Cardiac ventricle fibroblast (primary cell): ENCODE results near the gene OR4K1. TPM values are rescaled to one million over a fixed set of nuclear protein-coding genes. Genes with fewer than 3 reads are reported as not detected.

Experiments
- total RNA-seq: library from RNA; depleted of rRNA; stranded (reverse); fragments of >200 nt; gene quantifications from 2 replicates; pipeline ENCODE4 v1.2.3, GENCODE V29; 2015

The OR4K1 gene, protein sequence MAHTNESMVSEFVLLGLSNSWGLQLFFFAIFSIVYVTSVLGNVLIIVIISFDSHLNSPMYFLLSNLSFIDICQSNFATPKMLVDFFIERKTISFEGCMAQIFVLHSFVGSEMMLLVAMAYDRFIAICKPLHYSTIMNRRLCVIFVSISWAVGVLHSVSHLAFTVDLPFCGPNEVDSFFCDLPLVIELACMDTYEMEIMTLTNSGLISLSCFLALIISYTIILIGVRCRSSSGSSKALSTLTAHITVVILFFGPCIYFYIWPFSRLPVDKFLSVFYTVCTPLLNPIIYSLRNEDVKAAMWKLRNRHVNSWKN
- total RNA-seq: not detected in 2 replicates

DNA sequence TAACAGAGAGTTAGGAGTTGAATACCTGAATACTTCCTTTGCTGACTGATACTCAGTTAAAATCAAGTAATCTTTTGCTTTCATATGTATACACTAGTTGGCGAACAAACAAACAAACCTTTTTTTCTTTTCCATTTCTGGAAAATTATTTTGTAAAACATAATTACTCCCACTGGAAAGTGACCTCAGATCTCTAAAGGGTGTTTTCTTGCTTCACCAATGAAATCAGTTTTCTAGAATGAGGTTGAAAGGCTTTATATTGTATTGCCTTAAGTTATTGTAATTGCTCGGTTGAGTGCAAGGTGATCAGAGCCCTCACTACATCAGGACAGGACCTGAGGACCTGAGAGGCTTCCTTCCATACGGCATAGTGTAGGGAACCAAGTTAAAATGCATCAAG is at the start of gene OR4K1:
OR4K1 (plus strand) TSS at position 301 of the 400 bp plus-strand sequence. CDS start 4,750 bp downstream, outside the sequence.

DNA sequence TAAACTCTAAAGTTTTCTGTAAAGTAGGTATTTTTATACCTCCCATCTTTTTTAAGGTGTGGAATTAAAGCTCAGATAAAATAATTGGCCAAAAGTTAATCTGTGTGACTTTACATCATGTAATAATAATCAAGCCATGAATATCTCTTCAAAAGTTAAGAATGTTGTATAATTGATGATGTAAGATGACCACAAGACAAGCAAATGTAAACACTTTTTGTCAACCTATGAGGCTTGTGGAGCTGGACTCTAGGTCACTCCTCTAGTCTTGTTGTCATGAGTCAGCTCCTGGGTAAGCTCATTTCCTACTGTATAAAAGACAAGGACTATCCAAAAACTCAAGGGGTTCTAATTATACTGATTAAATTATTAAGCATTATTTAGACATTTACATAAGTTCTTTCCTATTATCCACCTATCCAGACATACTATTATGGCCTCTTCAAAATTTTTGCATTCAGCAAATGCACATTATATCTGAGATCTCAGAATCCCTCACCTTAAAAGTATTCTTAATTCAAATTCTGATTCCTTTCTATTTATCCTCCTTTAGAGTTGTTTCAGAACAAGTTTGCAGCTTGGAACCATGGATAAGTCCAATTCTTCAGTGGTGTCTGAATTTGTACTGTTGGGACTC is 10.6 kb upstream of the OR4K1 start, which contains the start of gene OR4K5:
OR4K5 (plus strand) TSS at position 587 of the 637 bp plus-strand sequence; CDS start at position 587, 0 bp downstream.

DNA sequence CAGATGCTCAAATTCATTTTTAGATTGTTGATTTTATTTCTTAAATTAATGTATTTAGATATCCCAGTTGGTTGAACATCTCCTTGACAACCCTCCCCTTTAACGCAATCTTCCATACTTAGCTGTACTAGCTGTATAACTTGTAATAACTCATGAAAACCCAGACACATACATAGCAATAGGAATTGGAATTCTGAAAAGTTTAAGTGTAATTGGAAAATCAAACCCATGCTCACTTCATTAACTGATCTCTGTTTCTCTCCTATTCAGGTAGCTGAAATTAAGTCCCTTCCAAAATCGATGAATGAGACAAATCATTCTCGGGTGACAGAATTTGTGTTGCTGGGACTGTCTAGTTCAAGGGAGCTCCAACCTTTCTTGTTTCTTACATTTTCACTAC is 44.6 kb downstream of the OR4K1 start, which contains the start of gene OR4K15:
OR4K15 (plus strand) TSS at position 301 of the 400 bp plus-strand sequence; CDS start at position 301, 0 bp downstream.

Other genes starting within 250 kb of the OR4K1 start
- not detected in 2 replicates for gene OR11H2, start 217.0 kb upstream of the OR4K1 start, total RNA-seq
- gene OR4Q3, start 187.3 kb upstream of the OR4K1 start, total RNA-seq: not detected in 2 replicates
- not detected in 2 replicates for gene OR4M1, start 157.4 kb upstream of the OR4K1 start, total RNA-seq
- not detected in 2 replicates for gene OR4N2, start 127.1 kb upstream of the OR4K1 start, total RNA-seq
- gene OR4K2, start 55.8 kb upstream of the OR4K1 start, total RNA-seq: not detected in 2 replicates
- not detected in 2 replicates for gene OR4K5, start 10.3 kb upstream of the OR4K1 start, total RNA-seq
- not detected in 2 replicates for gene OR4K15, start 44.7 kb downstream of the OR4K1 start, total RNA-seq
- gene OR4Q2, start 71.2 kb downstream of the OR4K1 start, total RNA-seq: not detected in 2 replicates
- not detected in 2 replicates for gene OR4K14, start 88.4 kb downstream of the OR4K1 start, total RNA-seq
- not detected in 2 replicates for gene OR4K13, start 105.1 kb downstream of the OR4K1 start, total RNA-seq
- gene OR4L1, start 129.1 kb downstream of the OR4K1 start, total RNA-seq: not detected in 2 replicates
- gene OR4K17, start 179.8 kb downstream of the OR4K1 start, total RNA-seq: not detected in 2 replicates
- not detected in 2 replicates for gene OR4N5, start 207.9 kb downstream of the OR4K1 start, total RNA-seq